ENCODE results near the gene PF4V1.

The PF4V1 gene

DNA sequence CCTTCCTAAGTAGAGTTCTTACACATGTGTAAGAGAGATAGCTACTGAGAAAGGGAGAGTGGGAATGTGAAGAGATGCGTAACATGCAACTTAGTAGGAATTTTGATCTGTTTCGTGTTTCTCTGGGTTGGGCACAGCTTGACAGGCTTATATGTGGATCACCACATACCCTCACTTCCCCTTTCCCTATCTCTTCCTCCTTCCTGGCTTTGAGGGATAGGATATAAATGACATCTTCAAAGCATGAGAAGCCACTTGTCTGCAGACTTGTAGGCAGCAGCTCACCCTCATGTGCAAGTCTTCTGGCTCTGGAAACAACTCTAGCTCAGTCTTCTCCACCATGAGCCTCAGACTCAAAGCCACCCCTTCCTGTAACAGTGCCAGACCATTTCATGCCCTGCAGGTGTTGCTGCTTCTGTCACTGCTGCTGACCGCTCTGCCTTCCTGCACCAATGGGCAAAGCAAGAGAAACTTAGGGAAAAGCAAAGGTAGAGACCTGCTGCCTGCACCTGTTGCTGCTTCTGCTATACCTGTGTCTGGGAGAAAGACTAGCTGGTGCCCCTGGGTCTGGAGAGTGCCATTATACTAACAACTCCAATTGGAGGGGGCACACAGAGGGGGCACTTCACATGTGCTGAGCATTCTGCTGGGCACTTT, 5.4 kb upstream of the PF4V1 start:
- no peak for DNase-seq

DNA sequence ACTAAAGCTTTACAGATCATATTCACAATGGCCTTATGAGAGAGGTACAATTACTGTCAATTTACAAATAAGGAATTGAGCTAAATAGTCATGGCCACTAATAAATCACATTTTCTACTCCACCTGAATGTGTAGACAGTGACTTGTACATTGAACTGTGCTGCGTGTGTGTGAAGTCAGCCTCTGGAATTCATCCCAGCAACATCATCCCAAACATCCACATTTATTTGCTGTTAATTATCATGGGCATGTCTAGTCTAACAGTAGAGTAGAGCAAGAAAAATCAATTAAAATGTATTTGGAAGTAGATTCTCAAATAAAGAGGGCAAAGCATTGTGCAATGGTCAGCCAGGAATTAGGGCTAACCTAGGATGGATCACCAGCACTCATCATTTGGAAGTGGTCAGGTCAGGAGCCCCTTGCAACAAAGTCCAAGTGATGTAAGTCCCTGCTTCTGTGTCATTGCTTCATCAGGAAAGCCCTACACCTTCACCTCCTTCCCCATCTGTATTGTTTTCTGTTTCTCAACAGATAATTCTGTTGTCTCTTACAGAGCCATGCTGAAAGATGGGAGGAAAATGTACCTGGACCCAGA, 4.8 kb upstream of the PF4V1 start:
- no peak for DNase-seq

DNA sequence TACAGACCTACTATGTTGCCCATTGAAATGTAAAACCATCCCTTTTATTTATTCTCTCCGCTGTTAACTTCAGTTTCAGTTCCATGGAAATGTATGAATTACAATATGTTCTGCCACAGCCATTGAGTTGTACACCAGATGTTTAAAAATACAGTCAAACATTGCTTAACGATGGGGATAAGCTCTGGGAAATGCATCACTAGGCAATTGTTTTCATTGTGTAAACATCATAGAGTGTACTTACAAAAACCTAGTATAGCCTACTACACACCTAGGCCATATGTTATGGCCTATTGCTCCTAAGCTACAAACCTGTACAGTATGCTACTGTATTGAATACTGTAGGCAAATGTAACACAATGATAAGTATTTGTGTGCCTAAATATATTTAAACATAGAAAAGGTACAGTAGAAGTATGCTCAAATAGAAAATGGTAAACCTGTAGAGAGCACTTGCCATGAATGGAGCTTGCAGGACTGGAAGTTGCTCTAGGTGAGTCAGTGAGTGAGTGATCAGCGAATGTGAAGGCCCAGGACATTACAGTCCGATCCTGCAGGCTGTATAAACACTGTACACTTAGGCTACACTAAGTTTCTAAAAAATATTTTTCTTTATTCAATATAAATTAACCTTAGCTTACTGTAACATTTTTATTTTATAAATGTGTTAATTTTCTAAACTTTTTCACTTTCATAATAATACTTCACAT, 2.7 kb upstream of the PF4V1 start:
- DNase-seq: no peak

DNA sequence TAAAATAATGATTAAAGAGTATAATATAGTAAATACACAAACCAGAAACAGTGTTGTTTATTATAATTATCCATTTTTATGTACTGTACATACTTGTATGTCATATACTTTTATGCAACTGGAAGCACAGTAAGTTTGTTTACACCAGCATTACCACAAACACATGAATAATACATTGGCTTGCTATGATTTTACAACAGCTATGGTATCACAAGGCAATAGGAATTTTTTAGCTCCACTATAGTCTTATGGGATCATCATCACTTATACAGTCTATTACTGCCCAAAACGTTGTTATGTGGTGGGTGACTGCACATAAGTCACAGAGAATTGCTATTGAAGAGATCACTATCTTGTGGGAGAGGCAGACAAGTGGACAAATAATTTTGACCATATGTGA, 1.8 kb upstream of the PF4V1 start:
- DNase-seq: no peak

DNA sequence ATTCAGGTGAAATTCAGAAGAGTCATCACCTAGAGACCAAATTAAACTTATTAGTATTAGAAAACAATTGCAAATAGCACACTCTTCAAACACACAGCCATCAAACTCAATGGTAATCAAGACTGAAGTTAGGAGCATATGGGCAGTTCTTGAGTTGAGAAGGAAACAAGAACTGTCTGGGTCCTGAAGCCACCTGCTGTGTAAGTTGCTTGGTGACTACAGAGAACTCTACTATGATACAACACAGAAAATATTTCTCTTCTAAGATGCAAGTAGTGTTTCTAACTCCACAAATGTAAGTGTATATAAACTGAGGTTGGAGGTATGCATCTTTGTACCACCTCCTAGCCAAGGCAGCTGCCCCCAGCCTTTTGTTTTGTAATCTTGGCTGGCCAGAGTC, 325 bp upstream of the PF4V1 start:
- DNase-seq: no peak

DNA sequence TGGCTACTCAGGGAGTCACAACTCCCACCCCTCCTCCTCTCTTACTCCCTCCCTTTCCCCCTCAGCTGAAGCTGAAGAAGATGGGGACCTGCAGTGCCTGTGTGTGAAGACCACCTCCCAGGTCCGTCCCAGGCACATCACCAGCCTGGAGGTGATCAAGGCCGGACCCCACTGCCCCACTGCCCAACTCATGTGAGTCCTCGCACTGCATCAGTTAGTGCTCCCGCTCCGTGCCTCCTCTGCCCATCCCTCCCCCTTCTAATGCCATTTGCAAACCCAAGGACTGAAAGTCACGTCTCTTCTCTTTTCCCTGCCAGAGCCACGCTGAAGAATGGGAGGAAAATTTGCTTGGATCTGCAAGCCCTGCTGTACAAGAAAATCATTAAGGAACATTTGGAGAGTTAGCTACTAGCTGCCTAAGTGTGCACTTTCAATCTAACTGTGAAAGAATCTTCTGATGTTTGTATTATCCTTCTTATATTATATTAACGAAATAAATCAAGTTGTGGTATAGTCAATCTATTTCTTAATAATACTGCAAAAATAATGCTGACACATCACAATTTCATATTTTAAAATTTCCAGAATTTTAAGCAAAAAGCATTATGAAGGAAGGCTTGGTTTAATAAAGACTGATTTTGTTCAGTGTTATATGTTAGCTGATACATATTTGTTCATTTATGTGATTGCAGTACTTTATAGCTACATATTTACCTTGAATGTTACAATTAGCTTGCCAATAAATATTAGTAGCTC, 800 bp downstream of the PF4V1 start:
- no peak for DNase-seq

DNA sequence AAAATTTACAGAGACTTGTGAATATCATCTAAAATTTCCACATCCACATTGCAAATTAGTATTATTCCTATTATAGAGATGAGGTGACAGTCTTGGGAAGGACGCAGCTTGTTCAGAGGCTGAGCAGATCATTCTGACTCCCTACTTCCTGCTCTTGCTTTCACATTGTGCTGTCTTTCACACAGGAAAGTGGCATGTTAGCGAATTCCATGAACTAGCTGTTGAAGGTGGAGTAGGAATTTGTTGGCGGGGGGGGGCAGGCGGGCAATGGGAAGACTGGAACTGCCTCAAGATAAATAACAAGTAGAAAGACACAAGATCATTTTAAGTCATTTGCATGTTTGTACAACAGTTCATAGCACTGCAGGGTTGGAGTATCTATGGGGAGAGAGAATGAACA, 2.3 kb downstream of the PF4V1 start:
- DNase-seq: no peak

DNA sequence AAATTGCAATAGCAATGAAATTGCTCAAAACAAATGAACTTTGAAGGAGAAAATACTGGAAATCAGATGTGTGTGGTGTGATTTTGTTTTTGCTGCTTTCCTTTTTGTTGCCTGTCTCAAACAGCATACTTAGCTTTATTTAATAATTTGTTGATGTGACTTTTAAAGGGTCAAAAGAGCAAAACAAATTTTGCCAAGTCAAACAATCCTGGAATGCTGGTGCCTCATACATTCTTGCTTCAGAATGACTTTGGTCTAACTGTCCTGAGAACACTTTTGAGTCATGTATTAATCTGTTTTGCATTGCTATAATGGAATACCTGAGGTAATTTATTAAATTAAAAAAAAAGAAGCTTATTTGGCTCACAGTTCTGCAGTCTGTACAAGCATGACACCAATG, 3.4 kb downstream of the PF4V1 start:
- DNase-seq: no peak

DNA sequence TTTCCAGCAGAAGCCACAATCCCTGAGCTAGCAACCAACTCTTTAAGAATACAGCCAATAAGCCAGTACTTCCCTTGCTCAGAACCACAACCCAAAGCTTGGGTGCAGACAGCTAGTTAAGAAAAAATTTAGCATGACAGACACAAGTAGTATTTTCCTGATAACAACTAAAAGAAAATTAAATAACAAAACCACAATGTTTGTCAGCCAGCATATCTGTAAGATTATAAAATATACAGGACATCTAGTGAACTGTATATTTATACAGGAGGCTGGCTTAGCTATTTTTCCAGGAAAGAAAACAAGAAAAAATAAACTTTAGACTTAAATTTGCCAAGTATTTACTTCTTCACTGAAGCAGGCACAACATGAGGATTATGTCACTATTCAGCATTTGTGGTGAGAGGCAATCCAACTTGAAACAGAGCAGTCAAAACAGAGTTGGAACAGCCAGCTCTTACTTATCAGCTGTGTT, 6.6 kb downstream of the PF4V1 start:
- no peak for DNase-seq

DNA sequence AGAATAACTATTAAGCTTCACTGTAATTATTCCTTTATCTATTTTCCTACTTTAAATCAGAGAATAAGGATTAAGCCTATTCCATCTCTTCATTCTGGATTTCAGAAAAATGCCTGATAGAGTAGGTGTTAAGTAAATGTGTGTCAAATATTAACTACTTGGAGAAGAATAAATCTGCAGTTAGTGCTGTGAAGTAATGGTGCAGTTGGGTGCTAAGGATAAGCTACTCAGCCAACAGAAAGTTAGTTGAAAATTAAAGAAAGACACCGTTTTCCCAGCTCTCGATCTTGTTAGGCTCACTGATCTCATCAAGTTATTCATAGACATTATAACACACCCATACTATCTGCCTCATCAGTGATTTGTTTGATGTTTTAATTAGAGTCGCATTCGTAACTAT, 7.1 kb downstream of the PF4V1 start:
- DNase-seq: no peak

DNA sequence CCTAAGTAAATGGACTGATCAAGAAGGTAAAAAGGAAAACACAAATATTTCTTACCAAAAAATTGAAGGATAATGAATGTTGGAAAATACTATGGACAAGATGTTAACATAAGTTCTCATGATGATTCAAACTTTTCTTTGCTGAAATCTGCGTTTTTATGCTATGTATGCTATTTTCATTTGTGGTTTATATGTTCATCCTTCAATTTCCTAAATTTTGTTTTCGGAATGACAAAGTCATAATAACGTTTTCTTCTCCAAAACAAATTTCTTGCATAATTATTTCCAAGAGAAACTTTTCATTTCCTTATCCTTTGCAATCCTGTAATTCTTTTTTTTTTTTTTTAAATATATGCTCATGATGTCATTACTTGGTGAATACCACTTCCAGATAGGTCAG, 7.8 kb downstream of the PF4V1 start:
- DNase-seq: no peak

DNA sequence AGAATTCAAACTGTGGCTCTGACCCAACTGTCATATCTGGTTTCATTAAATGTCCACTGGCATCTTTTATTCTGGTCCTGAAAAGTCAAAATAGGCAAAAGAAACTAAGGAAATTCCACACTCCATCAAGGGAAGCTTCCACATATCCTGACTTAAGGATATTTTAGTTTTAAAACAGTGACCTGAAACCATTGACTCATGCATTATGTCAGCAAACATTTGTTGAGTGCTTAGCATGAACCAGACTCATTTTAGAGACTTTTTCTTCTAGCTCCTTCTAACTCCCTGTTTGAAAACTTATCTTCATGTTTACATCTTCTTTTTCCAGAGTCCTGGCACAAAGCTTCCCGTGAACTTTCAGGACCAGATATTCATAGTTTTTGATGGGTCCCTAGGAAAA, 9.2 kb downstream of the PF4V1 start:
- no peak for DNase-seq

DNA sequence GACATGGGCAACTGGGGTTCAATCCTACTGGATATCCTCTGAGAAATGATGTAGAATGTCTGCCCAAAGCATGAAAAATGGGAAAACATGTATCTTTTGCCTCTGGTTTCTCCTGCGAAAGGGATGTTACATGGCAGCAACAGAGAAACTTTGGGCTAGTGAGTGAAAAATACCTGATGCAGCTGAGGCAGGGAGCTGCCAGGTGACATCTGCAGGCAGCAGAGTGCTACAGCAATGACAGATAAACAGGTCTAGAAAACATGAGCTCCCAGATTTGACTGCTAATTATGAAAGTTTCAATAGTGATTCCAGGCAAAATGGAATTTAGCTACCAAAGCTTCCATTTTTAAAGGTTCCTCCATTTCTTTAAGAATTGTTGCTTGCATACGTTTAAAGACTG, 11.3 kb downstream of the PF4V1 start:
- DNase-seq: no peak

DNA sequence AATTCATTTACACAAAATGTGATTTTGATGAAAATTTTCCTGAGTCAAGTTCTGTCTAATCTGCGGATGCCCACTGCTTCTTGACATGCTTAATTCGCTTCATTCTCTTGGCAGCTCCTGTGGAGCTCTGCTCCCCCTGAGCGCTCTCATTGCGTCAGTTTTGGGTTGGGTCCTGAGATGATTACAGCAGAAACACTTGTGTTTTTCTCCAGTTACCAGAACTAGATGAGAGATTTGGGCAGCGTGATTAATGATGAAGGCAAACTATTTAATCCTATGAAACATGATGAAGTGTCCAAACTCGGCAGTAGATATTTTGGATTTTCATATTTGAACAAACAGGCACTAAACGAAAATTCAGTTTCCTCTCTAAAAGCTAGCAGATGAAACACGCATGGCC, 11.9 kb downstream of the PF4V1 start:
- DNase-seq: no peak

DNA sequence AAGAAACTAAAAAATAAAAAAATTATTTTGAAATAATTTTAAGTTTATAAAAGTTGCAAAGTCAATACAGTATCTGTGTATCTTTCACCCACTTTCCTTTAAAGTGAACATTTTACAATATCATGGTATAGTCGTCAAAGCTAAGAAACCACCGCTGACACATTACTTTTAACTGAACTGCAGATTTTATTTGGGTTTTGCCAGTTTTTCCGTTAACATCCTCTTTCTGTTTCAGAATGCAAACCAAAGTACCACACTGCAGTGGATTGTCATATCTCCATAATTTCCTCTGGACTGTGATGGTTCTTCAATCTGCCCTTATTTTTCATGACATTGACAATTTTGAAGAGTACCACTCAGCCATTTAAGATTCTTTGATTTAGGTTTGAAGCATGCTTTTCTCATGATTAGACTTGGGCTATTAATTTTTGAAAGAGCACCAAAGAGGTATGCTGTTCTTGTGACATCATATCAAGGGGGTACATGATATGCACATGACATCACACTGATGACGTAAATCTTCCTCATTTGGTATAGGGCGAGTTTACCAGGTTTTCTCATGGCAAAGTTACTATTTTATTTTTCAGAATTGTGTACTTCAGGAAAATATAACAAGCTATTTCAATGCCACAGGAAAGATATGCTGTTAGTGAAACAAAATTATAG, 12.5 kb downstream of the PF4V1 start:
- DNase-seq: no peak

DNA sequence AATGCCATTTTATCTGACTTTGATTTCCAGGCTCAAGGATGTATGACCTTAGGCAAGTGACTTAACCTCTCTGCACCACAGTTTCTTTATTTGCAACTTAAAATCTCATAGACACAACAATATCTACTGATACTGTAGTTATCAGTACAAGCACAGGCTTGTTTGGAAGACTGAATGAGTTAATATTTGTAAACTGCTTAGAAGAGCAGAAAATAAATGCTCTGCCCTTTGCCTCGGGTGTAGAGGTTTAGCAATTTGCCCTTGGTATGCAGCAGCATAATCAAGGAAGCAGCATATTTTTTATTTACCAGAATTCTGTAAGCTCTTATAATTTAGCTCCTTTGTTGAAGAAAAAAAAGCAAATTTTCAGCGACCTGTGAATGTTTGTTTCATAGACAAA, 13.2 kb downstream of the PF4V1 start:
- DNase-seq: no peak

DNA sequence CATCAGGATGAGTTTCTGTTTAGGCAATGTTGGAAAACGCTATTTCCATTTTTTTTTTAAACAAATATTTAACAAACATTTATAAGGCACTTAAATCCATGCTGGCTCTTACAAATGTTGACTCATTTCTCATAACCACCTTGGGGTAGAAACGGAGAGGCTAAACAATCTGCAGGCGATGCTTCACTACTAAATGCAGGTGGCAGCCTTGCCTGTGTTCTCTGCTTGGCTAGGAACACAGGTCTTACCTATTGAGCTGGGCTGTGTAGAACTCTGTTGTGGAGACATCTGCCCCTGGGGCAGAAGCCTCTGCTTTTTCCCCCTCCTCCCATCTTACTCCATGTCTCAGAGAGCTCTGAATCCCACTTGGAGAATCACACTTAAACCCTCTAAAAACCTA, 14.7 kb downstream of the PF4V1 start:
- DNase-seq: no peak

DNA sequence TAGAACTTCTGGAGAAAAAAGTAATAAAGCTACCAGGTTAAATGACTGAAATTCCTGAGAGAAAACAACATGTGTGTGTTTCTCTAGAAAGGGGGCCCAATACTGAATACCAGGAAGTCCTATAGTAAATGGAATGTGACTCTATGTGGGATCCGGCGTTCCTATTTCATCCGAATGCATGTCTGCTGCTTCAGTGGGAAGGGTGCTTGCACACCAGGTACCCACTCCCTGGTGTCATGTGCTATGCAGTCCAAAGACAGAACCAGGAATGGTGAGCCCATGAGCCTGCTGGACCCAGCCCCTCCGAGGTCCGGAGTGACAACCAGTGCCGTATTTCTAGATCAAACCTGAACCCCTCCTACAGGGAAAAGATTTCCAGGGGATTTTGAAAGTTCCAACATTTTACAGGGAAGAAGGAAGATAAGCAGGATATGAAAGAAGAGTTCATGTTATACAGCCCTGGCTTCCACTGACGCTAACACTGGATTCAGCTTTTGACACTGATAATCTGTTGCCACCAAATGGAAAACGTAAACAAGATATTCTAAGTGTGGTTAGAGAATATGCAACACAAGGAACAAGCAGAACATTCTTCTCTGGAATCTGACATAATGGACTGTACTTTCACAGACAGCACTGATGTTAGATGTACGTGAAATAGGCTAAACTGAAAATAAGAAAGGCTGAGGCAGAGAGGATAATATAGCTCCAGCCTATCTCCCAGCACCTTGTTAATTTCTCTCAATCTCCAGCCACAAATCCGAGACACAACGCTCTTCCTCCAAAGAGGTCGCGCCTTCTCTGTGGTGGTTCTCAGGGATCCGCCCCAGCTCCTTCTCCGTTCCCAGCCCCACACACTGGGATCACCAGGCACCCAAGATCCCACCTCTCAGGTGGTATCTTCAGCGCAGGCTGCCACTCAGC, 15.4 kb downstream of the PF4V1 start:
- DNase-seq: no peak

DNA sequence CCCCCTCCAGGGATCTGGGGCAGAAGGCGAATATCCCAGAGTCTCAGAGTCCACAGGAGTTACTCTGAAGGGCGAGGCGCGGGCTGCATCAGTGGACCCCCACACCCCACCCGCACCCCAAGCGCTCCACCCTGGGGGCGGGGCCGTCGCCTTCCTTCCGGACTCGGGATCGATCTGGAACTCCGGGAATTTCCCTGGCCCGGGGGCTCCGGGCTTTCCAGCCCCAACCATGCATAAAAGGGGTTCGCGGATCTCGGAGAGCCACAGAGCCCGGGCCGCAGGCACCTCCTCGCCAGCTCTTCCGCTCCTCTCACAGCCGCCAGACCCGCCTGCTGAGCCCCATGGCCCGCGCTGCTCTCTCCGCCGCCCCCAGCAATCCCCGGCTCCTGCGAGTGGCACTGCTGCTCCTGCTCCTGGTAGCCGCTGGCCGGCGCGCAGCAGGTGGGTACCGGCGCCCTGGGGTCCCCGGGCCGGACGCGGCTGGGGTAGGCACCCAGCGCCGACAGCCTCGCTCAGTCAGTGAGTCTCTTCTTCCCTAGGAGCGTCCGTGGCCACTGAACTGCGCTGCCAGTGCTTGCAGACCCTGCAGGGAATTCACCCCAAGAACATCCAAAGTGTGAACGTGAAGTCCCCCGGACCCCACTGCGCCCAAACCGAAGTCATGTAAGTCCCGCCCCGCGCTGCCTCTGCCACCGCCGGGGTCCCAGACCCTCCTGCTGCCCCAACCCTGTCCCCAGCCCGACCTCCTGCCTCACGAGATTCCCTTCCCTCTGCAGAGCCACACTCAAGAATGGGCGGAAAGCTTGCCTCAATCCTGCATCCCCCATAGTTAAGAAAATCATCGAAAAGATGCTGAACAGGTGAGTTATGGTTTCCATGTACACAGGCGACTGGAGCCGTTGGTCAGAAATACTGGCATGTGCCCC, 16.3 kb downstream of the PF4V1 start, which contains the start of gene CXCL1:
Gene CXCL1, plus strand, starts transcription at position 264 of the 926 bp plus-strand sequence. Its CDS starts 78 bp downstream, at position 342.
- DNase-seq: no peak

DNA sequence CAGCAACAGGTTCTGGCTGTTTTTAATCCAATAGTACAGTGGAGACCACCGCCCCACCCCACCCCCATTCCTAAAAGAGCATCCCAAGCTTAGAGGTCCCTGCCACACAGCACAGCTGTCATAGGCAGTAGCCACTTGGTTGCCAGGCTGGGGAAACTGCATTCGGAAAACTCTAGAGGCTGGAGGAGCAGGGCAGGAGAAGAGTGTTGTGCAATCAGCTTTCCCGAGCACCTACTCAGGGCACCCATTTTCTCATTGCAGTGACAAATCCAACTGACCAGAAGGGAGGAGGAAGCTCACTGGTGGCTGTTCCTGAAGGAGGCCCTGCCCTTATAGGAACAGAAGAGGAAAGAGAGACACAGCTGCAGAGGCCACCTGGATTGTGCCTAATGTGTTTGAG, 17.2 kb downstream of the PF4V1 start:
- no peak for DNase-seq

DNA sequence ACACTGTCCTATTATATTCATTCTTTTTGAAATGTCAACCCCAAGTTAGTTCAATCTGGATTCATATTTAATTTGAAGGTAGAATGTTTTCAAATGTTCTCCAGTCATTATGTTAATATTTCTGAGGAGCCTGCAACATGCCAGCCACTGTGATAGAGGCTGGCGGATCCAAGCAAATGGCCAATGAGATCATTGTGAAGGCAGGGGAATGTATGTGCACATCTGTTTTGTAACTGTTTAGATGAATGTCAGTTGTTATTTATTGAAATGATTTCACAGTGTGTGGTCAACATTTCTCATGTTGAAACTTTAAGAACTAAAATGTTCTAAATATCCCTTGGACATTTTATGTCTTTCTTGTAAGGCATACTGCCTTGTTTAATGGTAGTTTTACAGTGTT, 17.7 kb downstream of the PF4V1 start:
- DNase-seq: no peak

Measured in activated effector memory CD4-positive, alpha-beta T cell treated with anti-CD3 and anti-CD28 coated beads, Interleukin-2, amount 50 U/mL, for 16 hours (primary cell).